HG02870 (cell line): ENCODE results near the gene TAS1R2.
"Not testable (repeated sequence)": the region's sequence is repeated elsewhere in the genome, so short reads cannot be mapped to it uniquely, and the experiment has no call there.

ENCODE experiments used
- ATAC-seq: cut with Tn5 transposase; IDR thresholded peaks from one replicate; pipeline ENCODE4 v1.9.1; 2021; ENCODE audit warnings: mild to moderate bottlenecking, moderate library complexity; ENCODE audit not compliant: unreplicated experiment

Gene TAS1R2

DNA sequence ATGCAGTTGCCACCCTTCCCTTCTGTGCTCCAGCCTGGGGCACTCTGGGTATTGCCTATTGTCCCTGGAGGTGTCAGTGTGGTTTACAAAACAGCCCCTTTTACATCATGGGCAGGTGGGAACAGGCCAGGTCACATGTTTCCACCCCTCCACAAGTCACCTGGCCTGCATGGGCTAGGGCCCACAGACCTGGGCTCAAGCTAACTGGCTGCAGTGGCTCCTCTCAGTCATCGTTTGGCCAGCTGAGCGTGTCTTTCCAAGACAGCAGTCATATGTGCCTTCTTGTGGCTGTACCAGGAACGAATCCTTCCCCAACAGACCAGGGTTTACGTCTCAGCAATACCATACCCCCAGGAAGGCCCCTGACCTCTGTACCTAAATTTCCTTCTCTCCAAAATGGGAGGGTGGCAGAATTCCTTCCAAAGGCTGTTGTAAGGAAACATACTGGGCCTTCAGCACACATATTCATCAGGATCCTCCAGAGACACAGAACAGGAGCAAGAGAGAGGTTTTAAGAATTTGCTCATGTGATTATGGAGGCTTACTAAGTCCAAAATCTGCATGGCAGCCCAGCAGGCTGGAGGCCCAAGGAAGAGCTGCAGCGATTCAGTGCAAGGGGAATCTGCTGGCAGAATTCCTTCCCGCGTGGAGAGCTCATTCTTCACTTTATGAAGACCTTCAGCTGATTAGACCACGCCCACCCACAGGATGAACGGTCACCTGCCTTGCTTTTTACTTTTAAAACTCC lies 10.6 kb upstream of the TAS1R2 start:
- no peak for ATAC-seq

DNA sequence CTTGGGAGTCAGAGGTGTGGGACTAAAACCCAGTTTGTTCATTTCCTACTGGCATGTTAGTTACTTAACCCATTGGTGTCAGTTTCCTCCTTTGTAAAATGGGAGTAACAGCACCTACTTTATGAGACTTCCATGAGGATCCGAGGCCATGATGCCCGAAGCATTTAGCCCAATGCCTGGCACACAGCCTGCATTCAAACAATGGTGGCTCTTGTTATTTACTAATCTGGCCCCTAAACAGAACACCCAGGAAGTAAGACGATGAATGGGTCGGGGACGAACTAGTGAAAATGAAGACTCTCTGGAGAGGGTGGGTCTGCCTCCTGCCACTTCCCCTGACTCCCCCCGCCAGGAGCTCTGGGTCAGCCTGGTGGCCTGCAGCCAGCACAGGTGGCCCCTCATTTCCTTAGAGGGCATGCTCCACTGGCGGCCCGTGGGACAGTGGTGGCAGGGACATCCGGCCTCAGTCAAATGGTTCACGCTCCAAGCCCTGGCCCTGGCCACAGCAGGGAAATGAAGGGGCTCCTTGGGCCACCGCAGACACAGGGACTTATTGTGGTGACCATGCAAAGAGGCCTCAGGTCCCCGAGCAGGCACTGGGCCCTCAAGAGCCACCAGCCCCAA lies 9.5 kb upstream of the TAS1R2 start:
- no peak for ATAC-seq

DNA sequence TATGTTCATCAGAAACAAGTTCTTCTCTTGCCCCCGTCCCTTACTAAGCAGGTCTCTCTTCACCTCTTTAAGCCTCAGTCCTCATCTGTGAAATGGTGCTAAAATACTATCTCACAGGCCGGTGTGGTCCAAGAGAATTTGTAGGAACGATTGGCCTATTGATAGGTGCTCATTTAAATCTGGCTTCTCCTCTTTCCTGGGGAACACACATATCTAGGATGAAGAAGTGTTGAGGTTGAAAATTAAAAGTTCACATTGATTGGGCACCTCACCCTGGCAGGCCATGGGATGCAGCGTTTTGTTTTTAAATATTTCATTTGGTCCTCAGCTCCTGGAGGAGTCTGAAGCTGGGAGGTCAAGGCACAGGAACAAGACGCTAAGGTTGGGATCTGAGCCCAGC lies 8.9 kb upstream of the TAS1R2 start:
- no peak for ATAC-seq

DNA sequence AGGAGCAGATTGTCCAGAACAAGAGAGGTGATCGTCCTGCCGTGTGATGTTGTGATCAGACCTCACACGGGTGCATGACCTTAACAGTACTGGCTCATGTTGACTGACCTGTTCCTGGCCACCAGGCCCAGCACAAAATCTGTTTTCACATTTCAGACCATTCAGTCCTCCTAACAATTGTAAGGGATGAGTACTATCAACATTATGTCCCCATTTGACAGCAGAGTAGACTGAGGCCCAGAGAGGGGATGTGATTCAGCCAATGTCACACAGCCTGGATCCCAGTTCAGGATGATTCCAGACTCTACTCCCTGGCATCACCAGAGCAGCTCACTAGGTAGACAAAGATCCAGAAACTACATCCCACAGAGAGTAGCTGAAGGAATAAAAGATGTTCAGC lies 7.4 kb upstream of the TAS1R2 start:
- no peak for ATAC-seq

DNA sequence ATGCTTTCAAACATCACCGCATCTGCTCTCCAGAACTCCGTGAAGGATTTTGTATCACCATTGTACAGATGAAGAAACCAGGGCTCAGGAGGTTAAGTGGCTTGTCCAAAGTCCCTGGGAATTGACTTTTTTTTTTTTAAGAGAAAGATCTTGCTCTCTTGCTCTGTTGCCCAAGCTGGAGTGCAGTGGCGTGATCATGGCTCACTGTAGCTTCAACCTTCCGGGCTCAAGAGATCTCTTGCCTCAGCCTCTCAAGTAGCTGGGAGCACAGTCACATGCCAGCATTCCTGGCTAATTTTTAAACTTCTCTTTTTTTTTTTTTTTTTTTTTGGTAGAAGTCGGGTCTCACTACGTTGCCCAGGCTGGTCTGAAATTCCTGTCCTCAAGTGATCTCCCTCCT lies 6.9 kb upstream of the TAS1R2 start:
- ATAC-seq = no peak

DNA sequence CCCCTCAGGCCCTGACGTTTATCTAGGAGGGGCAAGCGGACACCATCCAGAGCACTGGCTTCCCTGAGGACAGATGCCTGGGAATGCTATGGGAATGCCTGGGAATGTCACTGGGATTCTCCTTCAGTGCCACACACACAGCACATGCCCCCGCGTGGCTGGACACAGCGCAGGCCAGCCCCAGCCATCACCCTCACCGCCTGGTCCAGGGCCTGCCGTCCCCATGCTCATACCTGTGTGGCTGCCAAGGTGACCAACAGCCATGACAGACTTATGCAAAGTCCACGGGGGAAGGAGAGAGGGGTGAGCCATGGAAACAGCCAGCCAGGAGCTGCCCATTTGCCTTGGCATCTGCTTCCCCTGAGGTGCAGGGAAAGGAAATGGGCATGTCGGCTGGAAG lies 5.7 kb upstream of the TAS1R2 start:
- ATAC-seq = no peak

DNA sequence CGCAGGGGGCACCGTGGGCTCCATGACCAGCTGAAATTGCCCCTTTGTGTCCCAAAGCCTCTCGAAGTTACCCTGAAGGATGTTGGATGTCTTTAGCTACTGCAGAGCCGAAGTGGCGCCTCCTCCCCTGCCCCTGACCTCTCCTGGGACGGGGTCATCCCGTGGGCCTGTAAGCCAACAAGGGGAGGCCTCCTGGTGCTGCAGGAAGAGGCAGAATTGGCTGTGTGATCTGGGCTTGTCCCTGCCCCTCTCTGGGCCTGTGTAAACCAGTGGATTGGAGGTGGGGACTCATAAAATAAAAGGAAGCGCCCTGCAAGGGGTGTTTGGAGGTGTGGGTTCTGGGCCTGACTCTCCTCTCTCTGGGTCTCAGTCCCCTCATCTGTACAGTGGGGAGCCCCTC lies 2.1 kb upstream of the TAS1R2 start:
- ATAC-seq = no peak

DNA sequence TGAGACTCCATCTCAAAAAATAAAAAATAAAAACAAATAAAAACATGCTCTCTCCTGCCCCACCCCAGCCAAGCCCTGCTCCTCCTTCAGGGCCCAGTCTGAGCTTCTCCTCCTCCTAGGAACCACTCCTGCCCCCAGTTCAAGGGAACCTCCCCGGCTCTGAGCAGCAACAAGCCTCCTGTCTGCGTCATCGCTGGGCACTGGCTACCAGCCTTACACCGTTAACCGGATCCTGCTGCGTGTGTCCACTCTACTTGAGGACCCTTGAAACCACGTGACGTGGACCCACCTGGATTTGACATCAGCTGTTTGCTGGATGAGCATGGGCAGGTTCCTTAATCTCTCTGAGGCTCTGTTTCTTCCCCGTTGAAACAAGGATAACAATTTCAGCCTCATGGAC lies 1.6 kb upstream of the TAS1R2 start:
- ATAC-seq = no peak

DNA sequence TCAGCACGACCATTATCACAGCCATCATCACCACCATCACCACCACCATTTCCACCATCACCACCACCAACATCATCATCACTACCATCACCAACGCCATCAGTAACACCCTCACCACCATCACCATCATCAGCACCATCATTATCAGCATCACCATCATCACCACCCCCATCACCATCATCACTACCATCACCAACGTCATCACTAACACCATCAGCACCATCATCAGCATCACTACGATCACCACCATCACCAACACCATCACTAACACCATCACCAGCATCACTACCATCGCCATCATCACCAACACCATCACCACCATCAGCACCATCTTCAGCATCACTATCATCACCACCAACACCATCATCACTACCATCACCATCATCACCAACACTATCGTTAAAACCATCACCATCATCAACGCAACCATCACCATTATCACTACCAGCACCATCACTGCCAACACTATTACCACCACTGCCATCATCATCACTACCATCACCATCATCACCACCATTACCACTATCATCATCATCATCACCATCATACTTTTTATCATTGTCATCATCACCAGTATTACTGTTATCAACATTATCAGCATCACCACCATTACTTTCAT lies 1.3 kb downstream of the TAS1R2 start:
- ATAC-seq = no peak

DNA sequence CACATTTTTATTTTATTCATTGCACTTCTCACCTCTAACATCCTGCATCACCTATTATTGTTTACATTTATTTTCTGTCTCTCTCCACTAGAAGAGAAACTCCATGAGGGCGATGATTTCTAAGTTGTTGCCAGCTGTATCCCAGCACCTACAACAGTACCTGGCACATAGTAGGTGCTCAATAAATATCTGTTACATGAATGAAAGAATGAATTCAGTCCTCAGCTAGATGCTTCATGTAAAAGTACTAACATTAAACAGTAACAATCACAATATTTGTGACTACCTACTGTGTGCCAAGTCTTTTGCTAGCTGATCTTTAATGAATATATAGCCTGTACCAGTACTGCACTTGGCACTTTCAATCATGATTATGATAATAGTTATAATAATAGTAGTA lies 3.0 kb downstream of the TAS1R2 start:
- ATAC-seq = no peak

DNA sequence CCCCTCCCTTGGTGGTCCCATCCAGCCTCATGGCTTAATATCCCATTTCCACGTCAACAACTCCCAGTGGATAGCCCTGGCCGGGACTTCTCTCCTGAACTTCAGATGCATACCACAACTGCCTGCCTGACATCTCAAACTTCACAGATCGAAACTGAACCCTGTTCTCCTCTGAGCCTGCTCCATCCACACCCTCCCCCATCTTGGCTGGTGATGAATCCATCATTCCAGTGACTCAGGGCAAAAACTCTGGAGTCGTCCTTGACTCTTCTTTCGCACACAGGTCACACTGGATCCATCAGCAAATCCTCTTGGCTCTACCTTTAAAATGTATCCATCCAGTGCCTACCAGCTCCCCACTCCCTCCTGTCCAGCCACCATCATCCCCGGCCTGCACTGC lies 3.9 kb downstream of the TAS1R2 start:
- no peak for ATAC-seq

DNA sequence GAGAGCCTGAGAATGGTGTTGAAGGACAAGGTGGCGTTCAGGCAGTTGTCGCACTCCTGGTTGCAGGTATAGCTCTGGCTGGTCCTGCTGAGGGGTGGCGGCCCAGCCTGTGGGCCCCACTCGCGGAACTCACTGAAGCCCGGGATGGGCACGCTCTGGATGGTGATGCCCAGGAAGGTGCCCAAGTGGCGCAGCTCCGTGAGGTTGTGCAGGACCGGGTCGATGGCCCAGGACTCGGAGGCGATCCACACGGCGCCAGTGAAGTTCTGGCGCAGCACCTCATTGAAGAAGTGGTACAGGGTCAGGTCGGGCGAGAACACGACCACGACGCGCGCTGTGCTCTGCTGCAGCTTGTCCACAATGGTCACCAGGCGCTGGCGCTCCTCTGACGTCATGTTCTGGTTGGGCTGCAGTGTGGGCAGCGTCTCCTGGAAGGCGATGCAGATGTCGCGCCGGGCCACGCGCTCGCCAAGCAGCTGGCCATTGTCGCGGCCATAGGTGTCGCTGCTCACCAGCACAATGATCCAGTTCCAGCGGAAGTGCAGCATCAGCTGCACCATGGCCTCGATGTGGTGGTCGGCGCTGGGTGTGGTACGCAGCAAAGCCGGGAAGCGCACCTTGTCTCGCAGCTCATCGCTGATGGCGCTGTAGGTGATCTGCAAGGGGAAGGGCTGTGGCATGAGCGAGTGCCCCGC lies 5.0 kb downstream of the TAS1R2 start:
- ATAC-seq = no peak

DNA sequence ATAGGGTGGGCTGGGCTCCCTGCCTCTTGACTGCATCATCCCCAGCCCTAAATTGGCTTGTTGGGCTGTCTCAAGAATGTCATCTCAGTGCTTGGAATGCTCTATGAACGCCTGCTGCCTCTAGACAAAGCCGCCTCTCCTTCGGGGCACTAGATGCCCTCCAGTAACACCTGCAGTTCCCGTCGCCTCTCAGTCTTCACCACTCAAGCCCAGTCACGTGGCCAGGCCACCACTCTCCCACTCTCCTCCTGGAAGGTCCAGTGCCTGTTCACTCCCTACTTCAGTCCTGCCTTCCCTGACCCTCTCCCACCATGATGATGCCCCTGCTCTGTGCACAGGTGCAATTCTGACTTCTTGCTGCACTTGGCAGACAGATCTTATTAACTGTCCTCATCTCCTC lies 7.0 kb downstream of the TAS1R2 start:
- ATAC-seq = no peak

DNA sequence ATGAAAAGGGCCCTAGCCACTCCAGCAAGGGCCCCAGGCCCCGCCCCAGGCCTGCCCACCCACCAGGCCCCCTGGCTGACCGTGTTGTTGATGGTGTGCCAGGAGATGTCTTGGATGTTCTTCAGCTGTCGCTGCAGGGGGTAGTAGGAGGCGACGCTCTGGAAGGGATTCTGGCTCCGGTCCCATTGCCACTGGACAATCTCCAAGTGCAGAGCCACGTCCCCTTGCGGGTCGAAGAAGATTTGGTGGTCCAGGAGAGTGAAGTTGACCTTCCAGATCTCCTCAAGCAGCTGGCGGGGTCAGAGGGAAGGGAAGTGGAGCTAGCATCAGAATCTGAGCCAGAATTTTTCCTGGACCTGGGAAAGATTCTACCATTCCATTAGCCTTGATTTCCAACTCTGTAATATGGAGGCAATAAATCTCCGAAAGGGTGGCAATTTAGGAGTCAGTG lies 10.2 kb downstream of the TAS1R2 start:
- ATAC-seq = no peak

DNA sequence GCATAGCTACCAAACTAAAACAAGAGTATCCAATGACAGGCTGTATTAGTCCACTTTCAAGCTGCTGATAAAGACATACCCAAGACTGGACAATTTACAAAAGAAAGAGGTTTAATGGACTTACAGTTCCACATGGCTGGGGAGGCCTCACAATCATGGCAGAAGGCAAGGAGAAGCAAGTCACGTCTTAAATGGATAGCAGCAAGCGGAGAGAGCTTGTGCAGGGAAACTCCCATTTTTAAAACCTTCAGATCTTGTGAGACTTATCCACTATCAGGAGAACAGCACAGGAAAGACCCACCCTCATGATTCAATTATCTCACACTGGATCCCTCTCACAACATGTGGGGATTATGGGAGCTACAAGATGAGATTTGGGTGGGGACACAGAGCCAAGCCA lies 11.7 kb downstream of the TAS1R2 start:
- not testable (repeated sequence) for ATAC-seq

DNA sequence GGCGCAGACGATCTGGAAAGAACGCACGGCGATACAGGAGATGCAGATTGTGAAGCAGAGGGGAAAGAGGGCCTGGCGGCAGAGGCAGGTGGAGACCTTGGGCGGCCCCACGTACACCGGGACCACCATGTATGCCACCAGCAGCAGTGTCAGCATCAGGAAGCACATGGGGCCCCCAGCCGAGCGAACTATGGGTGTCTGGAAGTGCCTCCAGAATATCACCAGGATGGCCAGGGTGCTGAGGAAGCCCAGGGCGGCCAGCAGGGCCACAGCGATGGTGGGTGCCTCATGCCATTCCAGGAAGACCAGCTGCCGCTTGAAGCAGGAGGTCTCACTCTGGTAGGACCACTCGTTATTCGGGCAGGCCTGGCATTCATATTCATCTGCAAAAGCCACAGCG lies 19.3 kb downstream of the TAS1R2 start:
- ATAC-seq = no peak

DNA sequence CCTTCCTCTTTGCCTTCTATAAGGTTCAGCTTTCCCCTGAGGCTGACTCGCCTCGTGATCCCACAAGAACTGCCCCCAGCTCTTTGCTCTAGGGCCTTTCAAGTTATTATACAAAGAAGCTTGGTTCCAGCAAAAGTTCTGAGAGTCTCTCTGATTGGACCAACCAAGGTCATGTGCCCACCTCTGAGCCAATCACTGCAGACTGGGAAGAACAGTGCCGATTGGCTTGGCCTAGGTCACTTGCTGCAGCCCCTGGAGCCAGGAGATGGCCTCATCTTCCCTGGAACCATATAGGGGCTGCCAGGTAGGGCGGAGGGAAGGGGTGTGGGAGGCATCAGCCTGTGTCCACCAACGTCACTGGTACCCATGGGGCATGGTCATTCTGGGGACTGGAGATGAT lies 22.8 kb downstream of the TAS1R2 start:
- no peak for ATAC-seq

DNA sequence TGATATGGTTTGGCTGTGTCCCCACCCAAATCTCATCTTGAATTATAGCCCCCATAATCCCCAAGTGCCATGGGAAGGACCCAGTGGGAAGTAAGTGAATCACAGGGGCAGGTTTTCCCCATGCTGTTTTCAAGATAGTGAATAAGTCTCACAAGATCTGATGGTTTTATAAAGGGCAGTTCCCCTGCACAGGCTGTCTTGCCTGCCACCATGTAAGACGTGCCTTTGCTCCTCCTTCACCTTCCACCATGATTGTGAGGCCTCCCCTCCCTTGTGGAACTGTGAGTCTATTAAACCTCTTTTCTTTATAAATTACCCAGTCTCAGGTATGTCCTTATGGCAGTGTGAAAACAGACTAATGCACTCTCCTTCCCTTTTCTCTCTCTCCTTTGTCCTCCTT lies 27.1 kb downstream of the TAS1R2 start:
- not testable (repeated sequence) for ATAC-seq

DNA sequence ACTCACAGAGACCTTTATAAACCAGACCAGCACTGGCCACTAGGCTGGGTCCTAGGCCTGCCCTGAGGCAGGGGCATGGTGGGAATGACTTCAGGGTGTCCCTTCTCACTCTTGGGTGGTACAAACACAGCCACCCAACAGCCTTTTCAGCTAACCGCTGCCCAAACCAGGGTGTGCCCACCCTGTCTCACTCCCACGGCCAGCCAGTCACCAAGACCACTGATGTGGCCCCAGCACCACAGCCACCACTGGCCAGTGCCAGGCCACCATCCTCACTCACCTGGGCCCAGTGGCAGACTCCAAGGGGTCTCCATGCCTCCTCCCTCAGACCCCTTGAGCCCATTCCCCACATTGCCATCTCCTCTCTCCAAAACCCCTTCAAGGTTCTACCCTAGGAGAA lies 27.8 kb downstream of the TAS1R2 start:
- ATAC-seq = no peak

DNA sequence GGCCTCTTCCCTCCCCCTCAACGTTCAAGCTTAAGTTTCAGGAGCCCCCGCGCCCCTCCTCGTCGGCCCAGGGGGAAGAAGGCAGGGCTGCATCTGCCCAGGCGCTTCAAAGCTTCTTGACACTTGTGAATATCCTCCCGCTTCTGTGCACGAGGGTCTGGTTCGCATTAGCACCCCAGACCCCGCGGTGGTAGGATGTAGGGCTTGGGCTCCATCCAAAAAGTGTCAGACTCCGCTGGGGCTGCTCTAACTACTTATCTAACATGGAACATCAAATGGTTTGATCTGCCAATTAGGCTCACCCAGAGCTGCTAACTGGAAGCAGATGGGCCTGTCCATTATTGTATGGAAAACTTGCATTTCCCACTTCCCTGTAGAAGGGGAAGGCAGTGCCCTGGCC lies 28.9 kb downstream of the TAS1R2 start:
- no peak for ATAC-seq

DNA sequence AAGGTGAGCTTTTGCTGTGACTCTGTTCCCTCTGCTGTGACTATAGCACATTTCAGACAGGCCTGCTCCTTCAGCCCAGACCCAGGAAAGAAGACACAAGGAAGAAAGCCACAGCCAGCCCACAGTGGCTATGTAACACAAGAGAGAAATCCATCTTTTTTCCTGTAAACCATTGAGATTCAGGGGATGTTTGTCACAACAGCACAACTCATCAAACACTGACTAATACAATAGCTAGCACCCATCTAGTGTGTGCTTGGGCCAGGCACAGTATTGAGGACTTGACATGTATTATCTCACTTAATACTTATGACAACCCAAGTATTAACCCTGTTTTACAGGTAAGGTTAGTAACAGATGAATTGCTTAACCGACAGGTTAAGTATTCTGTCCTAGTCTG lies 29.8 kb downstream of the TAS1R2 start:
- no peak for ATAC-seq

DNA sequence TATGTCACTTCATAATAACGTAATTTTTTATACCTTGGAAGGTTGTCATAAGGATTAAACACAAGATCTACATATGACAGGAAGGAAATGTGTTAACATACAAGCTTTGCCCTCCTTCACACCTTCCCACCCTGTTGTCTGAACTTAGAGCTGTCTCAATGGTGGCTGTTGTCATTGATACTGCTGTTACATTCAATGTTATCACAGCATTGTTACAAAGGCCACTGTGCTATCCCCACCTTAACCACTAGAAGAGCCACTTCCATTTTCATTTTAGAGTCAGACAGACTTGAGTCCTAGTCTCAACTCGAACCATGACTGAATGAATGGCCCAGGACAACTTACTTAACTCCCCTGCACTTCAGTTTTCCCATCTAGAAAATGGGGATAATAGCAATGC lies 31.2 kb downstream of the TAS1R2 start:
- ATAC-seq = no peak
